PC-3 (cell line): Measurements from ENCODE around the gene MON2. TPM values are rescaled to one million over a fixed set of nuclear protein-coding genes. Genes with fewer than 3 reads are reported as not detected.

Experiments
- ATAC-seq: fragments of 200-7000 bp; cut with Tn5 transposase; 2 replicates; pipeline ENCODE4 v1.9.1; 2020; ENCODE audit warnings: mild to moderate bottlenecking, moderate library complexity
- BruUV-seq: library from RNA; stranded (reverse); fragments of 400-500 nt; replicated peaks from 2 replicates; lab custom pipeline; 2021; lab: Mats Ljungman, UMichigan
- CTCF ChIA-PET: fragments of 300-600 bp; sonication (Branson Sonifier 250); formaldehyde crosslinking; loops from one replicate; lab custom pipeline; 2022; ENCODE audit warnings: antibody characterized with exemption; lab: Charles Lee
- POLR2A ChIA-PET: fragments of 300-600 bp; sonication (Branson Sonifier 250); formaldehyde crosslinking; loops from one replicate; lab custom pipeline; 2022; ENCODE audit warnings: antibody characterized with exemption; ENCODE audit not compliant: unreplicated experiment; lab: Charles Lee
- DNase-seq: peaks from one replicate; pipeline ENCODE4 v3.0.0-alpha.2; 2015
- H2AFZ ChIP-seq: fragments of 300-600 bp; sonication (generic); 2 replicates; pipeline ENCODE4 v1.6.0; 2016; ENCODE audit warnings: antibody characterized with exemption, low read length
- H3F3A ChIP-seq: fragments of 300-600 bp; sonication (generic); one replicate; pipeline ENCODE4 v1.6.0; 2017; ENCODE audit warnings: antibody characterized with exemption, low read length, control low read depth, mild to moderate bottlenecking; ENCODE audit not compliant: unreplicated experiment
- H3K27ac ChIP-seq: fragments of 300-600 bp; sonication (generic); 2 replicates; pipeline ENCODE4 v1.5.1; 2016; ENCODE audit warnings: mild to moderate bottlenecking, low read length
- H3K27me3 ChIP-seq: fragments of 300-600 bp; sonication (generic); 2 replicates; pipeline ENCODE4 v1.6.1; 2016; ENCODE audit warnings: low read length, mixed read lengths
- H3K36me3 ChIP-seq: fragments of 300-600 bp; sonication (generic); 2 replicates; pipeline ENCODE4 v1.6.1; 2016; ENCODE audit warnings: low read depth, mixed run types, low read length, mixed read lengths
- H3K4me1 ChIP-seq: fragments of 300-600 bp; sonication (generic); 2 replicates; pipeline ENCODE4 v1.5.1; 2016; ENCODE audit warnings: low read length; ENCODE audit not compliant: insufficient read depth
- H3K4me2 ChIP-seq: fragments of 300-600 bp; sonication (generic); 2 replicates; pipeline ENCODE4 v1.6.0; 2016; ENCODE audit warnings: low read length
- H3K4me3 ChIP-seq: fragments of 300-600 bp; sonication (generic); 2 replicates; pipeline ENCODE4 v1.5.1; 2016; ENCODE audit warnings: mild to moderate bottlenecking, low read length, mixed read lengths
- H3K79me2 ChIP-seq: fragments of 300-600 bp; sonication (generic); 2 replicates; pipeline ENCODE4 v1.6.1; 2017; ENCODE audit warnings: low read length, mixed read lengths
- H3K9ac ChIP-seq: fragments of 300-600 bp; sonication (generic); 2 replicates; pipeline ENCODE4 v1.6.0; 2016; ENCODE audit warnings: mild to moderate bottlenecking, low read length
- H3K9me2 ChIP-seq: fragments of 300-600 bp; sonication (generic); replicated peaks from 2 replicates; pipeline ENCODE4 v1.6.1; 2016; ENCODE audit warnings: mixed run types, low read length, mixed read lengths
- H3K9me3 ChIP-seq: fragments of 300-600 bp; sonication (generic); 2 replicates; pipeline ENCODE4 v1.6.1; 2016; ENCODE audit warnings: low read length, mixed read lengths
- H4K20me1 ChIP-seq: fragments of 300-600 bp; sonication (generic); 2 replicates; pipeline ENCODE4 v1.6.1; 2016; ENCODE audit warnings: low read length, mixed read lengths
- CTCF ChIP-seq: fragments of 300-600 bp; sonication (generic); conservative IDR thresholded peaks from 2 replicates; pipeline ENCODE4 v1.5.1; 2017; ENCODE audit warnings: antibody characterized with exemption, low read depth, mild to moderate bottlenecking, low read length
- EZH2 ChIP-seq: fragments of 300-600 bp; sonication (generic); IDR thresholded peaks from one replicate; pipeline ENCODE4 v1.6.1; 2017; ENCODE audit warnings: antibody characterized with exemption, mild to moderate bottlenecking, low read length; ENCODE audit not compliant: unreplicated experiment
- EZH2phosphoT487 ChIP-seq: fragments of 300-600 bp; sonication (generic); IDR thresholded peaks from 2 replicates; pipeline ENCODE4 v1.6.1; 2018; ENCODE audit warnings: mild to moderate bottlenecking, antibody characterized with exemption, low read length, borderline replicate concordance
- intact Hi-C: fragments of 100-400 bp; cut with micrococcal nuclease; formaldehyde crosslinking; loops from 2 replicates; pipeline ENCODE4 v1.9.0; 2023
- total RNA-seq: library from RNA; depleted of rRNA; stranded (reverse); fragments of >200 nt; gene quantifications from 2 replicates; pipeline ENCODE4 v1.2.3, GENCODE V29; 2014

The MON2 gene
- total RNA-seq, 1 experiment from 2014 or later = 19.1 TPM

DNA sequence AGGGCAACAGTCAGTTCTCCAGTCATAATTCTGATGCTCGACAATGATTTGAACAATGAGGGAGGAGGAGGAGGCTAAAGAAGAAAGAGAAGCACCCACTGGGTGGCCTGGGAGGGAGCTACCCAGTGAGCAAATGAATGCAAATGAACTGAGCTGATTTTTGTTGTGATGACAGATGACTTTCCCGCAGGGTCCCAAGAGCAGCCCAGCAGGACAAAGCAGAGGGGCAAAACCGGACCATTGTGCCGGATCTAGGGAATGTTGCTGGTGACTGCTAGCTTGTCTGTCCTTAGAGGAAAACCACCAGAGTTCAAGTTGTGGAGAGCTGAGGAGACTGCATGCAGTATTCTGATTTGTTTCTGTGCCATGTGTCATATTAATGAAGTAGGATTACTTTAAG lies 162.8 kb downstream of the MON2 start:
- H3K4me3 ChIP-seq = no peak overlapping the region
- ATAC-seq (no peak), DNase-seq (no peak)
- intact Hi-C loops = no loop called here
- H4K20me1 ChIP-seq = no peaks in the 10 kb centered on the region
- ChIA-PET POLR2A (interaction anchor here (0.6 kb wide), 1 partner anchor 23 kb away, joined by 3 read pairs; no protein-coding TSS in a partner anchor), CTCF (no interaction called here)
- no peaks in the 10 kb centered on the region for H3F3A ChIP-seq
- TF ChIP-seq CTCF = no peak
- TF ChIP-seq EZH2phosphoT487 = no peak
- no peak for TF ChIP-seq EZH2
- H2AFZ ChIP-seq = no peak overlapping the region
- H3K79me2 ChIP-seq = no peaks in the 10 kb centered on the region
- H3K36me3 ChIP-seq = no peaks in the 10 kb centered on the region
- no TSS peak for BruUV-seq
- H3K4me2 ChIP-seq = no peak overlapping the region
- H3K9ac ChIP-seq = no peak overlapping the region
- no peaks in the 10 kb centered on the region for H3K27me3 ChIP-seq
- no peaks in the 10 kb centered on the region for H3K9me3 ChIP-seq
- no peaks in the 10 kb centered on the region for H3K9me2 ChIP-seq
- no peak overlapping the region for H3K27ac ChIP-seq
- no peaks in the 10 kb centered on the region for H3K4me1 ChIP-seq

DNA sequence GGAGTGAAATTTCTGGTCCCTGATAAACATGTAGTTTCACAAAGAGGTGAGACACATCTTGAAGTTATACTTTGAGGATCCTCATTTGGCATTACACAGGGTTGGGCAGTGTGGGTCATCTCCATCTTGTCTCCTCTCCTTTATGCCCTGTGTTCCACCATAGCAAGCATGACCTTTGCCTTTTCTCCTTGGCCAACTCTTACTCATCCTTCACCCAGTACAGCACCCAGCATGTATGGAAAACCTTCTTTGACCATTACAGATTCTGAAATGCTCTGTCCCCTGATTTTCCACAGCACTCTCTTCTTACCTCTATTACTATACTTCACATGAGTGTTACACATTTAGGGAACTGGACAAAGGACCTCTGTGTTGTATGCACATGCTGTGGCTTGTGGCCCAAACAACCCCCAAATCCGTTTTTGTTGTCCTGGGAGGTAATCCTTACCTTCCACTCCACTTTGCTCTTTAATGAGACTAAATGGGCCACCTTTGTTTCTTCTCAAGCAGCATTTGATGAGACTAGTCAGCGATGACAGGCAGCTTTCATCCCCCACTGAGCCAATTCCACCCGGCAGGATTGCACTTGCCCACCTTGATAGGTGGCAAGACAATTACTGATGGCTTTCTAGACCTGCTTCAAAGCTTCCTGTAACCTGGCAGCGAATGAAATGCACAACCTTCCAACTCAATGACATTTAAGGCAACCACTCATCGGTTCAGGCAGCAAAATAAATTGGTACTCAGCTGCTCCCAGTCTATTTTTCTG lies 163.5 kb downstream of the MON2 start:
- no peak for ATAC-seq
- POLR2A ChIA-PET = interaction anchor here (0.6 kb wide), 1 partner anchor 22 kb away, joined by 3 read pairs; no protein-coding TSS in a partner anchor
- H3K27me3 ChIP-seq = no peaks in the 10 kb centered on the region
- no peak overlapping the region for H3K4me3 ChIP-seq
- H3K27ac ChIP-seq = no peak overlapping the region
- intact Hi-C loops = no loop called here
- H3K9ac ChIP-seq = no peak overlapping the region
- no peak for DNase-seq
- H2AFZ ChIP-seq = no peak overlapping the region
- H3K79me2 ChIP-seq = no peaks in the 10 kb centered on the region
- H3K36me3 ChIP-seq = no peaks in the 10 kb centered on the region
- H3K9me2 ChIP-seq = no peaks in the 10 kb centered on the region
- H3K9me3 ChIP-seq = no peaks in the 10 kb centered on the region
- H3K4me1 ChIP-seq = no peaks in the 10 kb centered on the region
- H4K20me1 ChIP-seq = no peaks in the 10 kb centered on the region
- no TSS peak for BruUV-seq
- TF ChIP-seq CTCF (no peak), EZH2phosphoT487 (no peak), EZH2 (no peak)
- no peak overlapping the region for H3K4me2 ChIP-seq
- CTCF ChIA-PET = no interaction called here
- H3F3A ChIP-seq = no peaks in the 10 kb centered on the region
